Peyer's patch (tissue), 4 donors: ENCODE results near the gene MLF2. TPM values are rescaled to one million over a fixed set of nuclear protein-coding genes. Genes with fewer than 3 reads are reported as not detected.

Source experiments
- DNase-seq, 3 donors: peaks; one replicate each; pipeline ENCODE4 v3.0.0-alpha.2; 2017 to 2019
- H3K27ac ChIP-seq, 4 donors: fragments of 200-600 bp; sonication (generic); one replicate each; pipeline ENCODE4 v1.5.1; 2016 to 2019
- H3K27me3 ChIP-seq, 2 donors: fragments of 200-600 bp; sonication (generic); one replicate each; pipeline ENCODE4 v1.5.1; 2019
- H3K36me3 ChIP-seq, 3 donors: fragments of 200-600 bp; sonication (generic); one replicate each; pipeline ENCODE4 v1.5.1; 2016 to 2019
- H3K4me1 ChIP-seq, 4 donors: fragments of 200-600 bp; sonication (generic); one replicate each; pipeline ENCODE4 v1.5.1; 2016 to 2019
- H3K4me3 ChIP-seq, 4 donors: fragments of 200-600 bp; sonication (generic); 1 replicate in 3 of 4; 2 replicates in 1 of 4; pipeline ENCODE4 v1.5.1; 2016 to 2019; ENCODE audit warnings: mild to moderate bottlenecking in 1 of 4
- H3K9me3 ChIP-seq, 4 donors: fragments of 200-600 bp; sonication (generic); one replicate each; pipeline ENCODE4 v1.5.1; 2016 to 2019; ENCODE audit warnings: mild to moderate bottlenecking in 1 of 4
- CTCF ChIP-seq, 6 experiments: fragments of 450-650 bp in 4 of 6; fragments of 200-600 bp in 2 of 6; sonication (generic) in 1 of 6; IDR thresholded peaks; one replicate each; pipeline ENCODE4 v1.5.1; 2017 to 2019; ENCODE audit warnings: antibody characterized with exemption in 6 of 6, mild to moderate bottlenecking in 3 of 6, moderate library complexity in 1 of 6
- POLR2A ChIP-seq, 2 donors: fragments of 450-650 bp; IDR thresholded peaks; one replicate each; pipeline ENCODE4 v1.5.1; 2017; ENCODE audit warnings: antibody characterized with exemption in 2 of 2, mild to moderate bottlenecking in 2 of 2, moderate library complexity in 2 of 2
- total RNA-seq, 4 donors: library from RNA; depleted of rRNA; stranded (reverse); fragments of >200 nt; gene quantifications; one replicate each; pipeline ENCODE4 v1.1.0, GENCODE V29; 2016

MLF2 gene
- total RNA-seq, 4 donors from 2014 or later = 94.9 to 212 (median 182) TPM

- no peaks in the 10 kb centered on the region for H3K27me3 ChIP-seq
- peak overlapping the region in 3 of 4 donors; percentile 22 to 35 (median 30) for H3K4me3 ChIP-seq
- peaks cover 0 to 10% (median 1%) of the 10 kb centered on the region in 4 donors for H3K4me1 ChIP-seq
- TF ChIP-seq CTCF (IDR thresholded peaks at IDR 0.05) (no peak), POLR2A (IDR thresholded peaks at IDR 0.05) (no peak)
- DNase-seq = no peak
- H3K9me3 ChIP-seq = no peaks in the 10 kb centered on the region
- no peaks in the 10 kb centered on the region for H3K36me3 ChIP-seq
- H3K27ac ChIP-seq = peak overlapping the region in 3 of 4 donors; percentile 61 to 76 (median 71)
These were observed 39.1 kb upstream of the MLF2 start for GRCh38 chr12:6791931-6792520.

- no peaks in the 10 kb centered on the region for H3K36me3 ChIP-seq
- H3K9me3 ChIP-seq = no peaks in the 10 kb centered on the region
- no peak for DNase-seq
- H3K27me3 ChIP-seq = no peaks in the 10 kb centered on the region
- peak overlapping the region; percentile 16 to 41 (median 26) for H3K4me3 ChIP-seq
- H3K4me1 ChIP-seq = peaks cover 0 to 10% (median 1%) of the 10 kb centered on the region in 4 donors
- TF ChIP-seq POLR2A (IDR thresholded peaks at IDR 0.05) (no peak), CTCF (IDR thresholded peaks at IDR 0.05) (no peak)
- H3K27ac ChIP-seq = peak overlapping the region; percentile 24 to 76 (median 66)
These were observed 37.7 kb upstream of the MLF2 start for GRCh38 chr12:6790496-6791150.

- DNase-seq = peak in 2 of 3 donors; percentile 86 to 87
- H3K27ac ChIP-seq = peak within 1 kb of the TSS; percentile 63 to 85 (median 74)
- TF ChIP-seq CTCF (IDR thresholded peaks at IDR 0.05) = no peak
- TF ChIP-seq POLR2A (IDR thresholded peaks at IDR 0.05) = peak in 1 of 2 donors; percentile 22
- no peaks in the 10 kb centered on the region for H3K36me3 ChIP-seq
- peak within 1 kb of the TSS; percentile 16 to 49 (median 36) for H3K4me3 ChIP-seq
- H3K9me3 ChIP-seq = no peaks in the 10 kb centered on the region
- H3K27me3 ChIP-seq = no peaks in the 10 kb centered on the region
- peaks cover 0 to 10% (median 1%) of the 10 kb centered on the region in 4 donors for H3K4me1 ChIP-seq
These were observed 36.3 kb upstream of the MLF2 start, which contains the start of gene CD4 for GRCh38 chr12:6788972-6789924. Gene CD4, plus strand, starts transcription at chr12:6789528. Its CDS starts 10,611 bp downstream, at chr12:6800139.

- DNase-seq = no peak
- H3K36me3 ChIP-seq = no peaks in the 10 kb centered on the region
- peaks cover 0 to 2% (median under 1%) of the 10 kb centered on the region in 4 donors for H3K4me1 ChIP-seq
- no peak overlapping the region for H3K4me3 ChIP-seq
- H3K27me3 ChIP-seq = no peaks in the 10 kb centered on the region
- H3K9me3 ChIP-seq = no peaks in the 10 kb centered on the region
- peak overlapping the region in 1 of 4 donors; percentile 55 for H3K27ac ChIP-seq
- TF ChIP-seq POLR2A (IDR thresholded peaks at IDR 0.05) (no peak), CTCF (IDR thresholded peaks at IDR 0.05) (no peak)
These were observed 34.4 kb upstream of the MLF2 start for GRCh38 chr12:6787309-6787708.

- Histone ChIP-seq H3K4me1 (no peaks in the 10 kb centered on the region), H3K27ac (peak overlapping the region in 2 of 4 donors; percentile 32 to 55), H3K4me3 (no peak overlapping the region), H3K36me3 (no peaks in the 10 kb centered on the region), H3K9me3 (no peaks in the 10 kb centered on the region), H3K27me3 (no peaks in the 10 kb centered on the region)
- DNase-seq = no peak
- TF ChIP-seq POLR2A (IDR thresholded peaks at IDR 0.05) (no peak), CTCF (IDR thresholded peaks at IDR 0.05) (no peak)
These were observed 33.6 kb upstream of the MLF2 start for GRCh38 chr12:6786416-6787094.
